LNCaP clone FGC (cell line): ENCODE measurements around the gene CPB2.

Experiments used
- DNase-seq: peaks from one replicate; pipeline ENCODE4 v3.0.0-alpha.2; 2011; ENCODE audit warnings: low read depth
- H3K4me3 ChIP-seq: 2 replicates; pipeline ENCODE4 v1.5.1; 2011; ENCODE audit warnings: mild to moderate bottlenecking, low read depth, low read length, control low read depth
- CTCF ChIP-seq: IDR thresholded peaks from 2 replicates; pipeline ENCODE4 v1.5.1; 2012; ENCODE audit warnings: mild to moderate bottlenecking; ENCODE audit not compliant: control insufficient read depth, insufficient read depth; ENCODE audit errors: extremely low read depth

Gene CPB2

GRCh38 chr13:46031581-46032263 lies 73.1 kb downstream of the CPB2 start:
- H3K4me3 ChIP-seq: no peak overlapping the region
- TF ChIP-seq CTCF: no peak
- DNase-seq: no peak

GRCh38 chr13:46025157-46025556 lies 79.7 kb downstream of the CPB2 start:
- no peak for TF ChIP-seq CTCF
- no peak for DNase-seq
- H3K4me3 ChIP-seq: no peak overlapping the region

GRCh38 chr13:46022481-46022880 lies 82.4 kb downstream of the CPB2 start:
- no peak for DNase-seq
- H3K4me3 ChIP-seq: no peak overlapping the region
- no peak for TF ChIP-seq CTCF

- no peak overlapping the region for H3K4me3 ChIP-seq
- no peak for DNase-seq
- no peak for TF ChIP-seq CTCF
Observed at GRCh38 chr13:46016216-46016615, 88.6 kb downstream of the CPB2 start.

- no peak overlapping the region for H3K4me3 ChIP-seq
- TF ChIP-seq CTCF: no peak
- DNase-seq: no peak
Observed at GRCh38 chr13:46015366-46015765, 89.5 kb downstream of the CPB2 start.

GRCh38 chr13:46012404-46012803 lies 92.4 kb downstream of the CPB2 start:
- no peak for TF ChIP-seq CTCF
- no peak for DNase-seq
- no peak overlapping the region for H3K4me3 ChIP-seq

GRCh38 chr13:46010148-46010547 lies 94.7 kb downstream of the CPB2 start:
- no peak overlapping the region for H3K4me3 ChIP-seq
- DNase-seq: no peak
- TF ChIP-seq CTCF: peak; percentile 52
